Fibroblast of skin of right biceps (primary cell): ENCODE results near the gene HOXB7.

Experiments
- DNase-seq: peaks from one replicate; pipeline ENCODE4 v3.0.0-alpha.2; 2013

The HOXB7 gene

DNA sequence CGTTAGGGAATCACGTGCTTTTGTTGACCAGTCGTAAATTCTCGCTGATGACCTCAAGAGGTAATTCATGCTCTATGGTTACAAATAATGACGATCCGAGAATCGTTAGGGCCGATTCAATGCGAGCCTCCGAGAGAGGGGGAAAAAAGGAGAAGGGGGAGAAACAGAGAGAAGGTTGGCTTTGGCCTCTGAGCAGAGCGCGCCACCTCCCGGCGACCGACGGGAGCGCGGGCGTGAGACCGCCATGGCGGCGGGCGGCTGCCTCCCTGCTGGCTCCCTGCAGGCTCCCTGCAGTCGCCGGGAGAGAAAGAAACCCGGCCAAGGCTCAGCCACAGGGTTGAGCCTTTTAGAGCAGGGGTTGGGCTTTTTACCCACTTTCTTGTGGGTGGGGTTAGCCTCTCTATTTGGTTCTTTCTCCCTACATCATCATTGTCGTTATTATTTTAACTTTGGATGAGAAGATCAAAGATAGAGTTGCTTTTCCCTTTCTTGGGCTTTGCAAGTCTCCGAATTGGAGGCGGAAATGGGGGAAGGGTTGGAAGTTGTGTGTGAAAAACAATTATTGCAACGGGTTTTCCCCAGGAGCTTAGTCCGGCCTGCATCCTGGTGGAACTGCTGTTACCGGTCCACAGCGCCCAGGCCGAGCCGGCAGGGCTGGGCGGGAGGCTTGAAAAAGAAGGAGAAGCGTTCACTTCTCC lies 16.8 kb downstream of the HOXB7 start:
- DNase-seq: peak; percentile 98

- DNase-seq: no peak
Measured at GRCh38 chr17:48593126-48593829, 17.5 kb downstream of the HOXB7 start, which contains the start of gene HOXB5. Gene HOXB5, minus strand, starts transcription at chr17:48593779. Its CDS starts 97 bp downstream, at chr17:48593682.

- no peak for DNase-seq
Measured at GRCh38 chr17:48592577-48592976, 18.2 kb downstream of the HOXB7 start.

DNA sequence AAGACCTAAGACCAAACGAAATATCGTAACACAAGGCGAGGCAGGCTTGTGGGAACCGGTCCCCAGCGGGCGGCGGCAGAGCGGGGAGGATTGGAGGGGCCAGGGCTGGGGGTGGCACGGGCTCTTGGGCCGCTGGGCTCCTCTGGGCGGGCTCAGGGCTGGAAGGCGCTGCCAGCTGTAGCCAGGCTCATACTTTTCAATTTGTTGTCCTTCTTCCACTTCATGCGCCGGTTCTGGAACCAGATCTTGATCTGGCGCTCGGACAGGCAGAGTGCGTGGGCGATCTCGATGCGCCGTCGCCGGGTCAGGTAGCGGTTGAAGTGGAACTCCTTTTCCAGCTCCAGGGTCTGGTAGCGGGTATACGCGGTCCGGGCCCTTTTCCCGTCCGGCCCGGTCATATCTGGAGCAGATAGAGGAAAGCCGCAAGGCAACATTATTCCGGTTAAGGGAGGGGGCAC lies 18.7 kb downstream of the HOXB7 start:
- peak; percentile 47 for DNase-seq

- DNase-seq: no peak
Measured at GRCh38 chr17:48591255-48592056, 19.4 kb downstream of the HOXB7 start.

DNA sequence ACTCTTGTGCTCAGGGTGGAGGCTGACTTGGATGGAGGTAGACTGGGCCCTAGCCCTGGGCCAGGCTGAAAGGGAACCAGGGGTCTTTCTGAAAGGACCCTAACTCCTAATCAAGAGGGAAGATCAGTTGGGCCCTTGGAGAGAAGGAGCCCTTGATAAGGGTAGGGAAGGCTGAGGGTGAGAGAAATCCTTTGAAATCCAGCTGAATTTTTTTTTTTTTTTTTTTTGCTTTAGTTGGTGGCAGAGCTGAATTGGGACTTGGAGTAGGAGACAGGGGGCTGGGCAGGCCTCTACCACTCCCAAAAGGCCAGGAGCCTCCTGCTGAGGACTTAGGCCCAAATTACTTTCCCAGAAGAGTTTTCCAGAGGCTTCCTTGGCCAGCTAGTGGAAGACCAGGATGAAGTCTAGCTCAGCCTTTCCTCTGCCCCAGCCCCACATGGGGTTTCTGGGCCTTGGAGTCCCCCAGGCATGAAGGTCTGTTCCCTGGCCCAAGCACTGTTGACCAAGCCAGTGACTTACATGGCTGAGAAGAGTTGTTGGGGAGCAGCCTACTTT lies 20.1 kb downstream of the HOXB7 start:
- no peak for DNase-seq

DNA sequence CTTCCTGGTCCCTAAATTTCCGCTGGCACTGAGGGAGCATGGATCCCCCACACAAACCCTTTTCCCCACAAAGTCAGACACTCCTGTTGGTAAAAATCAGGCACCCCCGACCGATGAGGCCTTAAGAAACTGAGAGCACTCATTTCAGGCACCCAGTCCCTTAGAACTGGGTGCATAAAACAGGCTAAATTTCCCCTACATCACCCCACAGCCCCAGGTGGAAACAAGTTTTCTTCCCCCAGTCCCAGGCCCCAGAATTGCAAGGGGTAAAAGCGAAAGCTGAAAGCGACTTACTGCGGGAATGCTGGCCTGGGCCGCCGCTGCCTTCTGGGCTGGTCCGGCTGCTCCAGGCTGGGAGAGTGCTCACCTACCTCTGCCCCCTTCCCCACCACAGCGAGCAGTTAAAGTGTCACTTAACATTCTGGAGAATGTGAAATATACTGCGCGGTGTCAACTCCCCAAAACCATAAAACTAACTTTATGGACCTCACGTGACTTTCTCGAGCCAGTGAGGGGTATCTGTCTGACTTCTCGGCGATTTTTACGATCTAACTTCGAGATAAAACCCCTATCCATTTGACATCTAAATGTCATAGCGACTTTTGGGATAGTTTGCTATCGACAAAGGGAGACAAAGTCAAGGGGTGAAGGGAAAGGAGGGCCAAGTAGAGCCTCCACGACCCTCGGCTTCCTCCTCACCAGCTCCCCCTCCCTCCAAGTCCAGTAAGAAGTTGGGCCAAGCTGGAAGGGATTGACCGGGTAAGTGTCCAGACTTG lies 20.8 kb downstream of the HOXB7 start, which contains the start of gene HOXB3:
HOXB3 (minus strand) TSS at position 411 of the 776 bp plus-strand sequence. CDS start 37,767 bp downstream, outside the sequence.
- DNase-seq: peak; percentile 88

DNA sequence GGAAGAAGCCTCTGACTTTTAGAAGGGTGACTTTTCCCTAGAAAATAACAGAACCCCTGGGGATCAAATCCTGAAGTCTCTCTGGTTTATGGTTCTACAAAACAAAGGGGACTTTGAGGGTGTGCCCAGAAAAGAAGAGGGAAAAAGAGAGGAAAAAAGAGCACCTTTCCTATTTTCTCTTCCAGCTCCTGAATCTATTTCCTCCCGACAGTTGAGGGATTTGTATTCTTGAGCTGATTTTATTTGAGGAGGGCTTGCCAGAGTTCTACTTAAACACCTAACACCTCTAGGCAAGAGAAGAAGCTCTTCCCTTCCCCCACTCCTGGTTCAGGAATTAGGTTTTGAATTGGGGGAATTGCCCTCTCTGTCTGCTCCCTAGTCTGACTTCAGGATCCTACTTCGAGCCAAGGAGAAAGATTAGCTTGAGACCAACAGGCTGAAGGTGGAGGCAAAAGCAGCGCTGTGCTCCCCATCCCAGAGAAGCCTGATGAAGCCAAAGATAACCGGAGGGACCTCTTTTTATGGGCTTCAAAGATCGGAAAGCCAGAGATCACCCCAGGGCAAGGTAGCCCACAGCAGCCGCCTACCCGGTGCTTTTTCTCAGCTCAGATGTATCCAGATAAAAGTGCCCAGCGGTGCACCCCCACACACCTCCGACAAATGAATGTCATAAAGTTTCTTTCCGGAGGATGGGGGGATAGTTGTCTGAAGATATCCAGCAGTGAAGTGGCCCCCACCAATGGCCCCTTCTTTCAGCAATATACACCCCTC lies 21.6 kb downstream of the HOXB7 start:
- DNase-seq: no peak

GRCh38 chr17:48588528-48588927 lies 22.3 kb downstream of the HOXB7 start:
- DNase-seq: peak; percentile 57

DNA sequence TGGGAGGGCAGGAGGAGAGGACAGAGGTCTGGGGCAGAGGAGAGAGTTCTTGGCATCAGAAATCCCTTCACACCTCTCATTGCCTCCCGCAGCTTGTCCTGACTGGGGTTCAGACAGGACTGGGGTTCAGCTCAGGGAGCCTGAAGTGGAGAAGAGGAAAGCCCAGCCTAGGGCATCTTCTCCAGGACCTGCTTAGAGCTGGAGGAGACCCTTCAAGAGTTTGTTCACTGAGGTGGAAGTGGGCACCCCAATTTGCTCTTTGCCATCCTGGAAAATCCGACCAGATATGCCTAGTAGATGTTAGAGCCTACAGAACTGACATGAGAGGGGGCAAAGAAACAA lies 22.8 kb downstream of the HOXB7 start:
- DNase-seq: no peak

- DNase-seq: peak; percentile 77
Measured at GRCh38 chr17:48587276-48588073, 23.3 kb downstream of the HOXB7 start.

DNA sequence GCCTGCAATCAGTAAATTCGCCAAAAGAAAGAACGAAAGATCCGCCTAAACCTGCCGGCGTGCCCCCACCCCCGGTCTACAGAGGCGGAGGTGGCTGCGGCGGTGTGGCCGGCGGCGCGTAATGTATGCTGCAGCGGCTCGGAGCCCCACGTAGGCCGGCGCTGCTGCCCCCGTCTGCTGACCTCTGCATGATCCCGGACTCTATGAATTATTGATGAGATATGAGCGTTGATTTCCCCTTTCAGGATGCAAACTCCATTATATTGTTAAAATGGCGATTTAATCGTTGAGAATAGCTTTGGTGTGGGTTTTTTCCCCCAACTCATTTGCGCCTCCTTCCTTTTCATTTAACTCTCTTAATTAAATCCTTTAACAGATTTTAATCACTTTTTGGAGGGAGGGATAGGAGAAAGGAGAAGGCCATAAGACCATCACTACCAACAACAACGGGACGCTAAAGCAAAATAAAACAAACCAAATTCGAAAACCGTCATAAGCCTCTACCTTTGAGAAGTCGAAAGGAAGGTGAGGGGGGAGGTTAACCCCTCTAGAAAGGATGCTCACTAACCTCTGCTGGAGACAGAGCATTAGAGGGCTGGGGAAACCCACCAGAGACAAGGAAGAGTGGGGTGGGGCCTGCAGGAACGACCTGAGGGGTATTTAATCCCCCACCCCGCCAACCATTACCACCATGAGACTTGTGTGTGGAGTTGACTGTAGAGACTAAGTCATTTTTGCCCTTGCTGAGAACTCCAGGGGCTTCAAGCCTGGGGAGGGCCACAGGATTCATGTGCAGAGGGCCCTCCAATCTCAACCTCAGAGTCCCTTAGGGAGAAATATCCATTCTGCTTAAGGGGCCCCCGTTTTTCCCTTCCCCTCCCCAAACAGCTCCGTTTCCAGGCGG lies 24.2 kb downstream of the HOXB7 start:
- DNase-seq: peak; percentile 60

- peak; percentile 78 for DNase-seq
Measured at GRCh38 chr17:48584223-48584741, 26.5 kb downstream of the HOXB7 start.

DNA sequence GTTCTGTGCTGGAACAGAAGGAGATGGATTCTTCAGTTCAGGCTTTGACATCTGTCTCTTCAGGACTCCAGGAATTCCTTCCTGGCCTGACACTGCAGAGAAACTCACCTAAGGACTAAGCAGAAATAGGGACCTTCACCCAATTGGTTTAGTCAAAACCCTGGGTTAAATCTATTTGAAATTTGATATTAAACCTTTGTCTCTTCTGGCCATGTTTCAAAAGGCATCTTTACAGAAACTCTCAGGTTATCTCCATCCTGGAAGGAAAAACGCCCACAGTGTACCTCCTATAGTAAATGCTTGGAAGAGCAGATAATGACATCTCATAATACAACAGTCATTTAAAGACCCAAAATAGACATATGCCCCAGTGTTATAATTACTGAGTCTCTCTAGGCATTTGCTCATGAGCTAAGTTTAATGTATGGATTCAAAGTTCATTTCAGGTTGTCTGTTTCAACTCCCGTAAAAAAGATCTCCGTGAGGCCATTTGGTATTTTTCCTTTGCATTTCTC lies 27.1 kb downstream of the HOXB7 start:
- DNase-seq: no peak

DNA sequence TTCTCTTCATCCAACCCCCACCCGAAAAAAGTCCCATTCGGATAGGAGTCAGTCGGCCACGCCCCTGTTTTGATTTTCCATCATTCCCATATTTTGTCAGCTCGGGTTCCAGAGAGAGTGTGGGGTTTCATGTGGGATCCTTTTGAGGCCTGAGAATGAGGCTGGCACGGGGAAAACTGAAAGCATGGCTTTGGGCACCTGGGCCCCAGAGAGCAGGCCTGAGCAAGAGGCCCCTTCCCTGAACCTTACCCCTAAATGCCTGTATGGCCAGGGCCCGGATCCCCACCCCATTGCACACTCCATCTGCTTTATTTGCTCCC lies 28.1 kb downstream of the HOXB7 start:
- DNase-seq: no peak

- DNase-seq: no peak
Measured at GRCh38 chr17:48579760-48580554, 30.9 kb downstream of the HOXB7 start.

- DNase-seq: no peak
Measured at GRCh38 chr17:48579471-48579759, 31.4 kb downstream of the HOXB7 start.

DNA sequence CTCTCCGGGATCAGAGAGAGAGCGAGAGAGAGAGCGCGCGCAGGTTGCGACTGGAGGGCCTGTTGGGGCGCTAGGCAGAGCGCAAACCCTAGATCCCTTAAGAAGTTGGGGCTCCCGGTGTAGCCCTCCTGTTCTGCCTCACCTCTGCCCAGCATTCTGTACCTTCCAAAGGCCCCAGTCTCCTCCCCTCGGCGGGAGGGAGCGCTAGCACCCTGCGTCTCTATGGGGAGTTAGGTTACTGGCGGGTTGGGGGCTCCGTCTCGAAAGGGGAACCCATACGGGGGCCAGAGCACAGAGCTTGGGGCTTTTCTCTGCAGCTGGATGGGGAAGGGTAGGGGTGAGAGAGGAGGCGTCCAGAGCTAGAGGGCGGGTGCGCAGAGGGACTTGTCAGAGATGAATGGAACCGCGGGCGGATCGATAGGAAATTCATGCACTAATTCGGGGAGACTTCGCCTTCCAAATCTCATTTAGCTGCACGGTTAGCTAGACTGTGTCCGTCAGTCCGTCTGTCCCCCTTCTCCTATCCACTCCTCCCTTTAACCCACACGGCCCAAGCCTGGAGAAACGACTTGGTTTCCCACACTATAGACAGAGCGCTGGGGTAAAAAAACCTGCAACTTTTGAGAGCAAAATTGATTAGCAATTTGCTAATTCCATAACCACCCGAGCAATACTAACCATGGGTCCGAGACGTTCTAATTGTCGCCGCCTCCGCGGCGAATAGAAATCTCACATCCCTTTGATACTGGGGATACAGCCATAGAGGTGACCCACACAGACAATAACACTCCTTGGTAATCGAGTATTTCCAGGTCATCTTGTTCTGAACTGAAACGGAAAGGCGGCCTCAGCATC lies 32.0 kb downstream of the HOXB7 start:
- DNase-seq: no peak
